Epithelial cell of proximal tubule (primary cell): Measurements from ENCODE around the gene SCAPER. TPM values are rescaled to one million over a fixed set of nuclear protein-coding genes. Genes with fewer than 3 reads are reported as not detected.

Experiments used
- DNase-seq: peaks from one replicate; pipeline ENCODE4 v3.0.0-alpha.2; 2011; ENCODE audit warnings: low read depth
- H3K4me3 ChIP-seq: 2 replicates; pipeline ENCODE4 v1.5.1; 2011; ENCODE audit warnings: low read depth, mild to moderate bottlenecking, low read length
- total RNA-seq: library from RNA; depleted of rRNA; stranded (reverse); fragments of >200 nt; gene quantifications from 2 replicates; pipeline ENCODE4 v1.2.3, GENCODE V29; 2015
- TF ChIP-seq, protein P1 (sequence below): conservative IDR thresholded peaks from 2 replicates; pipeline ENCODE4 v1.5.1; 2012; ENCODE audit warnings: low read depth, mild to moderate bottlenecking, low read length

Gene SCAPER
- total RNA-seq, 1 donor from 2014 or later = 13.3 TPM

DNA sequence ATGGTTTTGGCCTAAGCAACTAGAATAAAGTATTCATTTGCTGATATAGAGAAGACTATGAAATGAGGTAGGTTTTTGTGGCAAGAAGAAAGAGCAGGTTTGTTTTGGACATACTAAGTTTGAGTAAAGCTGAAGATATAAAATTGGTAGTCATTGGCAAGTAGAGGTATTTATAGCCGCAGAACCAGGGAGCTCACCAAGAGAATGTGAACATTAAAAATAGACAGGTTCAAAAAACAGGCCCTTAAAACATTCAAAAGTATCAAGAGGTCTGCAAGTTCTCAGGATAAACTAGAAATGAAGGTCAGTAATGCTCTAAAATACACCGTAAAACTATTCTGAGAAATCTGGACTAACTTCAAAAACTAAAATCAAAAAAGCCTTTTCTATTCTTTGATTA lies 240.7 kb downstream of the SCAPER start:
- TF ChIP-seq, protein P1, sequence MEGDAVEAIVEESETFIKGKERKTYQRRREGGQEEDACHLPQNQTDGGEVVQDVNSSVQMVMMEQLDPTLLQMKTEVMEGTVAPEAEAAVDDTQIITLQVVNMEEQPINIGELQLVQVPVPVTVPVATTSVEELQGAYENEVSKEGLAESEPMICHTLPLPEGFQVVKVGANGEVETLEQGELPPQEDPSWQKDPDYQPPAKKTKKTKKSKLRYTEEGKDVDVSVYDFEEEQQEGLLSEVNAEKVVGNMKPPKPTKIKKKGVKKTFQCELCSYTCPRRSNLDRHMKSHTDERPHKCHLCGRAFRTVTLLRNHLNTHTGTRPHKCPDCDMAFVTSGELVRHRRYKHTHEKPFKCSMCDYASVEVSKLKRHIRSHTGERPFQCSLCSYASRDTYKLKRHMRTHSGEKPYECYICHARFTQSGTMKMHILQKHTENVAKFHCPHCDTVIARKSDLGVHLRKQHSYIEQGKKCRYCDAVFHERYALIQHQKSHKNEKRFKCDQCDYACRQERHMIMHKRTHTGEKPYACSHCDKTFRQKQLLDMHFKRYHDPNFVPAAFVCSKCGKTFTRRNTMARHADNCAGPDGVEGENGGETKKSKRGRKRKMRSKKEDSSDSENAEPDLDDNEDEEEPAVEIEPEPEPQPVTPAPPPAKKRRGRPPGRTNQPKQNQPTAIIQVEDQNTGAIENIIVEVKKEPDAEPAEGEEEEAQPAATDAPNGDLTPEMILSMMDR = no peak
- no peak overlapping the region for H3K4me3 ChIP-seq
- no peak for DNase-seq

DNA sequence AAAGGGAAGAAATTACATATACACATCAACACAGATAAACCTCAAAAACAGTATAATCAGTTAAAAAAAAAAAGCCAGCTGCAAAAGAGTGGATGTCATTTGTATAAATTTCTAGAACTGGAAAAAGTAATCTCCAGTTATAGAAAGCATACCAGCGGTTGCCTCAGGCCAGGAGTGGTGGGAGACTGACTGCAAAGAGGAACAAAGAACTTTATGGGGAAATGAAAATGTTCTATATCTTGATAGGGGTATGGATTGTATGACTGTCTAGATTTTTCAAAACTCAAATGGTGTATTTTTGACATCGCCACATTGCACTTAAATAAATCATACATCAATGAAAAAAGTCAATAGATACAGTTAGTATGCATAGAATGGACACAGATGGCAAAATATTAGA lies 241.6 kb downstream of the SCAPER start:
- TF ChIP-seq, protein P1 = no peak
- DNase-seq = no peak
- H3K4me3 ChIP-seq = no peak overlapping the region

DNA sequence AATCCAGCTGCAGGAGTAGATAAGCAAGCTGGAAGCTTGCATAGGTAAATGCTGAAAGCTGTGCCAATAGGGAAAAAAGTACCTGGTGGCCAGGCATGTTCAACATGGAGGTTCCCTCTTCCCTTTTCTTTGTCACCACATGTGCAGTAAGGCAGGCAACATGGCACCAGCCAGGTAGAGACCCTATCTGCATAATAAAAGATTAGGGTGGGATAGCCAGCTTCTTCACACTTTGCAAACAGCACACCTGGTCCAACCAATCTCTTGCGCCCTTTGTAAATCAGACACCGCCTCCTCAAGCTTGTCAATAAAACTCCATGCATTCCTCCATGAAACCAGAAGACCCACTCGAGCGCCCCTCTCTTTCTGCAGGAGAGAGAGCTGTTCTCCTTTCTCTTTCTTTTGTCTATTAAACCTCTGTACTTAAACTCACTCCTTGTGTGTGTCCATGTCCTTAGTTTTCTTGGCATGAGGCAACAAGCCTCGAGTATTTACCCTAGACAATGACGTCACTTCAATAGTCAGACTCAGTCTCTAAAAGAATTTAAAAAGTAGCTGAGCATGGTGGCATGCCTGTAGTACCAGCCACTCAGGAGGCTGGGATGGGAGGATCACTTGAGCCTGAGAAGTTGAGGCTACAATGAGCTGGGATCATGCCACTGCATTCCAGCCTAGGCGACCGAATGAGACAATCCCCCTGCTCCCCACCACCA lies 256.3 kb downstream of the SCAPER start:
- DNase-seq = no peak

DNA sequence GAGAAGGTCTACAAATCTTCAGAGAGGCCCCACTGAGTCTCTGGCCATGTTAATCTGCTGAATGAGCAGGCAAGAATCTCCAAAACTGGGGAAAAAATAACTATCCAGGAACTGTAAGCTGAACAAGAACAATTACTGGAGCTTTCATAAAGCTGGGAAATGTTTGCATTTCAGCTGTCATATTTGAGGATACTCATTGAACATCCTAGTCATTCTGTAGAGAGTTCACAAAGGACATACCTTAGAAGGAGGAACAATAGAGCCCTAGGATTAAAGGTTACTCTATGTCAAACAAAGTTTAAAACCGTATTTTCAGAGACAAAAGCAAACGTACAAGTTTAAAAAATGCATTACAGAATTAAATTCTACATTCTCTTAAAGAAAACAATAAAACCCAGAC lies 257.5 kb downstream of the SCAPER start:
- TF ChIP-seq, protein P1 = no peak
- DNase-seq = no peak
- no peak overlapping the region for H3K4me3 ChIP-seq

More for the DNA sequence above, 256.3 kb downstream of the SCAPER start:
- no peak overlapping the region for H3K4me3 ChIP-seq
- TF ChIP-seq, protein P1 = no peak

DNA sequence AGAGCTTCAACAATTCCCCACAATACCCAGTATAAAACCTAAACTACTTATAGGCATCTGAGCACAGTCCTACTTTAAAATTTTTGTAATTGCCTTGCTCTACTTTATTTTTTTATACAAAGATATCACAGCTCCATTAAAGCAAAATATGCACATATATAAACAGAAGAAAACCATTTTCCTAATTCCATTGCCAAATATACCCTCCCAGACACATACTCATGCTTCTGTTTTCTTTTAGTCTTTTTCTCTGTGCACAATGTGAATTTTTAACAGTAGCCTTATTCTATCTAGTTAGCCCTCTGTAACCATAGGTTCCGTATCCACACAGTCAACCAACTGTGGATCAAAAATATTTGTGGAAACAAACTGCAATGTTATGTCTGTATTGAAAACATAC lies 260.5 kb downstream of the SCAPER start:
- TF ChIP-seq, protein P1 = no peak
- no peak overlapping the region for H3K4me3 ChIP-seq
- no peak for DNase-seq

DNA sequence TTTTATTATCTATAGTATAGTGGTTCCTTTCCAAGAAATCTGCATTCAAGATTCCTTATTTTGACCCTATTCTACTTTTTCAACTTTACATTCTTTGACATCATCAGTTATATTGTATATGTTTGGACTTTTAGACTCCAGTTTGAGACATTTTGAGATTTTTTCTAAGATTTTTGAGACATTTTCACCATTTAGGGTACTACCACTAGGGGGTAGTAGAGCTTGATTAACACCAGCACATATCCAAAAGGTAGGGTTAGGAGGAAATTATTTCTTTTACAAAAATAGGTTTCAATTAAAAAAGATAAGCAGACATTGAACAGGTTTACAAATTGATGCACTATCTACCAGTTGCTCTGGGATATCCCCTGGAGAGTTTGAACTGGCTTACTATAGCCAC lies 262.5 kb downstream of the SCAPER start:
- TF ChIP-seq, protein P1 = peak; percentile 58
- no peak overlapping the region for H3K4me3 ChIP-seq
- DNase-seq = no peak

DNA sequence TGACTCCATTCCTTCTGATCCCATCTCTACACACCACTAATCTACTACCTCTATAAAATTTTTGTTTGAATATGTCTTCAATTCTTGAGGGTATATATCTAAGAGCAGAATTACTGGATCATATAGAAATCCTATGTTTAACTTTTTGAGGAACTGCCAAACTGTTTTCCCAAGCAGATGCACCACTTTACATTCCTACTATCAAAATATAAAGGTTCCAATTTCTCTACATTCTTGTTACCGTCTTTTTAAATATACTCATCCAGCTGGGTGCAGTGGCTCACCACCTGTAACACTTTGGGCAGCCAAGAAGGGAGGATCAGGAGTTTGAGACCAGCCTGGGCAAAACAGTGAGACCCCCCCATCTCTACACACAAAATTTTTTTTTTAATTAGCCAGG lies 268.0 kb downstream of the SCAPER start:
- TF ChIP-seq, protein P1 = no peak
- no peak overlapping the region for H3K4me3 ChIP-seq
- DNase-seq = no peak
